ENCODE measurements around the gene SLC22A23.

SLC22A23 gene

DNA sequence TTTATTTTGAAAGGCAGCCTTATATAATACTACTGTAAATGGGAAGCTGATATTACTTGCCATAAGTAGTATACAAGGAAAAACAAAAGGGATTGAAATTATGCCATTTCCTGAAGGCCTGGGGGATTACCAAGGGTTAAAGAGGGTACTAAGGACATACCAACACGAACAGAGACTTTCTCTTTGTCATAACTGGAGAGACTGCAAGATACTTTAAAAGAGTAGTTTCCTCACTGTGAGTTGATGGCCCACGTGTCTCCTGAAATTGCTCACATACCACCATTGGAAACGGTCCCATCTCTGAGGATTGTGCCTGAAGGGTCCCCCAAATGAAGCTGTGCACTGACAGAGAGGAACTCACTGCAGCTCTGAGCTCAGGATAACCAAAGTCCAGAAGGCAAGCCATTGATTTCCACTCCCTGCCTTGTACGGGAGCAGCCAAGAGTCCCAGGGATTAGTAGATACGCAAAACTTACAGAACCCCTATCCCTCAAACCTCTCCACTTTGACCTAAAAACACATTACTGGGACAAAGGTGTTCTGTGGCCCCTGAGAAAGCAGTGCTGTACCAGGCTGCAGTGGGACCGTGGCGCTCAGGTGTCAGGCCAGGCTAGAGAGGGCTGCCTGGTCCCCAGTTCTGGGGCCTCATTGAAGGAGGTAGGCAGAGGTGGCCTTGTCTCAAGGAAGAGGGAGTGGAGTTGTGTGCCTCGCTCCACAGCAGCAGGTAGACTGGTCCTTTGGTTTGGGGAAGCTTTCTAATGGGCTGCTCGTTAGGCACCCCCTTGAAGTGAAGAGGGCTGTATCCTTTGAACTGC lies 182.9 kb downstream of the SLC22A23 start:
- DNase-seq: no peak

DNA sequence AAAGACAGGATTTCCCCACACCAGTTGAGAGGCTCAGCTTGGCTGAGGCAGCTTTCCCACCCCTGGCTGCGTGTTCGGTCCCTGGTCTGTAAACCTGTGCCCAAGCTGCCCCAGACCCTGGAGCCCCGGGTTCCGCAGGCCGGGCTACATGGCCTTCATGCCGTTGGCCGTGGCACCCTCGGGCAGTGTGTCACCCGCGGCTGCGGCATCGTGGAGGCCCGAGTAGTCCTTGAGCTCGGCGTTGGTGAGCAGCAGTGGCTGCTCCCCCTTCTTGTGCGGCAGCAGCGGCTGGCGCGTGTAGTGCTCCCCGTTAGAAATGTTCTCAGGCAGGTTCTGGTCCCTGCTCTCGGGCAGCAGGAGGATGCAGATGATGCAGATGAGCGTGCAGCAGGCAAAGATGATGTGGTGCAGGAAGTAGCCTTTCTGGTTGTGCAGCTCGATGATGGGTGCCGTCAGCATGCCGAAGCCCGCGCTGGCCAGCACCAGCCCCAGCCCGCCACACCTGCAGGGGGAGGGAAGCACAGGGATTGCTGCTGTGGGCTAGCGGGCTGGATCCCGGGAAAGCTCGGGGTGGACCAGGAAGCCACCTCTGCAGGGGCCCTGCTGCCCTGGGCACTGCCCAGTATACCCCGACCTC lies 183.8 kb downstream of the SLC22A23 start:
- no peak for DNase-seq

DNA sequence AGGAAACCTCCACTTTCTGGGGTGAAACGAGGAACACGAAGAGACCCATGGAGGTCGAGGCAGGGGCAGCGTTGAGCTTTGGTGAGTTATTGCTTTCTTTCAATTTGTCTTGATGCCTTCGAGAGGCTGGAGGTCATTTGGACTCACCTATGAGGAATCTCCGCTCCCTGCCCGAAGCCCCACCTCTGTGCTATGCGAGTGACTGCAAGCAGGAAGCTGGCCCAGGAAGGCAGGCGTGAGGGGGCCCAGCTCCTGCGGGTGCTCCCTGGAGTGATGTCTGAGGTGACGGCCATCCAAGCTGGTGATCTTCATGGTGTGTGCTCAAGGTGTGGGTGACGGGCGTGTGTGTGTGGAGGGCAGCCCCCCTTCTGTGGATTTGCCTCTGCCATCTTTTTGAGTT lies 185.1 kb downstream of the SLC22A23 start:
- no peak for DNase-seq

DNA sequence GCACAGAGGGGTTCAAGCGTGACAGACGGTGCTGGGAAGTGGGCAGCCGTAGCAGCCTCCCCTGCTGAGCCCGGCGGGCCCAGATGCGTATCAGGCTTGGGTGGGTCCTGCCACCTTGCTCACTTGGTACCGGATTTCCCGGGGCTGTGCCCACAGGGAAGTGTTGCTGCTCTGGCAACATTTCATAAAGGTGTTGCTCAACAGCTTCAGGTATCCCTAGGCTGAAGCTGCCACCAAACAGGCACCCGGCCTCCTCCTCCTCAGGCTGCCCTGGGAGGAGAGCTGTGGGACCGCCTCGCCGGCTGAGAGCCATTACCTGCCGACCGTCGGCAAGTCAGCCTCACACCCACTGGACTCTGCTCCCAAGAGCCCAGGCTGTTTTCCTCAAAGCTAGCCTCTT lies 186.6 kb downstream of the SLC22A23 start:
- no peak for DNase-seq

DNA sequence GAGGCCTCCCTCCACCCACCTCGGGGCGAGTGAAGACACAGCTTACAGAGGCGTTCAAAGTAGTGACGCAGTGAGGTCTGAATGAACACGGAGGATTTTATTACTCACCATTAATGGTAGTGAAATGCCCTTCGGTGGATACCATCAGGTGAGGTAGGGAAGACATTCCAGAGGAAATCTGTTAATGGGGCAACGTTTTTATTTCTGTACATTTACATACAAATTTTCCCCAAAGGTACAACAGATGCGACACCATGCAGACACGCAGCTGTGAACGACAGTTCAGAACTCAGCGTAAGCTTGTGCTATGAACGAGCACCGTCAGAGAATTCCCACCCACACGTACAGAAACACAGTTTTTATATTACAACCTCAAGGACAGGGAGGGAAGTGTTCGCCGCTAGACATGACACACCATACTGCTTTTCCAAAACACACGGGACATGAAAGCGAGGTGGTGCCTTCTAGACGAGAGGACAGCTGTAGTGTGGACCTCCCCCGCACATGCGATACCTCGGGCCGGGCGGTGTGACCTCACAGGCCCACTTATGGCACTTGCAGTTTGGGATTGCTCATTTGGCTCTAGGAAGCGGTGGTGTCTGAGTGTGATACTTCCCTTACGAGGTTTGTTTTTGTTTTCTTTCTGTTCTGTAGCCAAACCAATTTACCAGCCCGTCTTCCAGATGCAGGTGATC lies 187.4 kb downstream of the SLC22A23 start:
- peak in 9 of 58 donors; percentile 16 to 39 (median 28) for DNase-seq

DNA sequence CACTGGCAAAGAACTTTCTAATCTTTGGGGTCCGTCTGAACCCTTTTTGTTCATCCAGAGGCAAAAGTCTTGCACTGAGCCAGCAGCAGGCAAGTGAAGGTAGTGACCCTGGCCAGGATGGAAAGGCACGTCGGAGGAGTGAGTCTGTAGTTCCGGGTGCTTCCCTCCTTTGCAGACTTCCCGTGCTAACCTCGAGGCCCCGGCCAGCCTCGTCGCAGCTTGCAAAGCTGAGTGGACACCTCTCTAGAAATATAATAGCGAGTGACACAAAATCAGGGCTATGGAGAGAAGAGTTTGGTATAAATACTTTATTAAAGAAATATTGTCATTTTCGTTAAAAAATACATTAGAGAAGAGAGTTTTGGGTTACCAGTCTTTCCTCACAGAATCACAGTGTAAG lies 188.2 kb downstream of the SLC22A23 start:
- no peak for DNase-seq

DNA sequence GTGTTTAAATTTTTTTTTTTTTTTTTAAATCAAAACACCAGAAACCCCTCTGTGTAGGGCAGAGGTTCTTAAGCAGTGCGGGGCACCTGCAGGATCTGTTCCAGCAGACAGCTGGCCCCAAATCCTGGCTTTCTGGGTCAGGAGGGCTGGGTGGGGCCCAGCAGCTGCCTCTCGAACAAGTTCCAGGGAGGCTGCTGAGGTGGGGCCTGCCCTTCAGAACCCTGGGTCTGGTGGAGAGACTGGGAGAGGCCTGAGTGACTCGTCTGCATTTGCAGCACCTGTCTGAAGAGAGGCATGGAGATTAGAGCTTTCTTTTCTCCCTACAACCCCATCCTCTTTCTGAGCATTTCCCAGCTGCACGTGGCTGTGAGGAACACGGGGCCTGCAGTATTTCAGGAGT lies 189.7 kb downstream of the SLC22A23 start:
- no peak for DNase-seq

DNA sequence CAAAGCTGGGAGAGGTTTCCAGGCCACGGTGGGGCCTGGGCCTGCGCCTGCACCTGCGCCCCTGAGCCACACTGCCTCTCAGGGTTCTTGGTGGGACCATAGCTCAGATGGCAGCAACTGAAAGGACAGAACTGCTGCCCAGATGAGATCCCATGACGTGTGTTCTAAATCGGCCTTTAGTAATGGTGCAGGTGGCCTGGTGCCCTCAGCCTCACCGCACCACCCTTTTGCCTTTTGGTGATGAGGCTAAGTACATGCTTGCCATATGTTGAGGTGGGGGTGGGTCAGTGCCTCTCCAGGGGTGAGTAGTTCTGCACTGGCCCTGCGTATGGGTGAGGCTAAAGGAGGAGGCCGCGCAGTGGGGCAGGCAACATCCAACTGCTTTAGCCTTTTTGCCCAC lies 190.7 kb downstream of the SLC22A23 start:
- DNase-seq: no peak

DNA sequence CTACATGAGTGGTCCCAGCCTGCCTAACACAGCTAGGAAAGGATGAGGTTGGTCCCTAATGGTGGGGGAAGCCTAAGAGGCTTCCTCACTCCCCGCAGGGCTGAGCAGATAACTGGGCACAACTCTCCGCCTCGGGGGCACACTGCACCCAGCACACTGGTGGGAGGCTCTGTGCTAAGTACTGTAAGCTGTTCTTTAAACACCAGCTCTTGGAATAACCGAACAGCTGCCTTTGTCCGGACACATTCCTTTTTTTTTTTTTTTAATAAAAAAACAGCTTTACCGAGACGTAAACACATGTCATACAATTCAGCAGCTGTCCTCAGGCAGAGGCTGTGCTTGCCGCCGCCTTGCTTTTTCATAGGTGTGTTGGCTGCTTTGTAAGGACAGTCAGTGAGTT lies 191.2 kb downstream of the SLC22A23 start:
- DNase-seq: no peak

DNA sequence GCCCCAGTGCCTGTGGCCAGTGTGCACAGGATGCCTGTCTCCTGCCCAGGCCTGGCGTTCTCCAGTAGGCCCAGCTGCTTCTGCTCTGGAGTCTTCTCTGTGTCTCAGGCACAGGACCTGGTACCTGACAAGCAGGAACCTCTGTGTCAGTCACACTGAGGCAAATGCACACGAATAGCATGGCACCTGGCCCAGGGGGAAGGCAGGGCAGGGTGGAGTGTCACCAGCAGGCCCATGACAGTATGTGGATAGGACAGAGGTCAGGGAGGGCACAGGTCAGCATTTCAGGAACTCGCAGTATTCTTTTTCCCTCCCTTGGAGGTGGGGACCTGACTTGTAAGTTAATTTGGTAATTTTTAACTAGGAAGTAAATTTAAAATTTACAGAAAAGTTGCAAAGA lies 192.5 kb downstream of the SLC22A23 start:
- DNase-seq: no peak

DNA sequence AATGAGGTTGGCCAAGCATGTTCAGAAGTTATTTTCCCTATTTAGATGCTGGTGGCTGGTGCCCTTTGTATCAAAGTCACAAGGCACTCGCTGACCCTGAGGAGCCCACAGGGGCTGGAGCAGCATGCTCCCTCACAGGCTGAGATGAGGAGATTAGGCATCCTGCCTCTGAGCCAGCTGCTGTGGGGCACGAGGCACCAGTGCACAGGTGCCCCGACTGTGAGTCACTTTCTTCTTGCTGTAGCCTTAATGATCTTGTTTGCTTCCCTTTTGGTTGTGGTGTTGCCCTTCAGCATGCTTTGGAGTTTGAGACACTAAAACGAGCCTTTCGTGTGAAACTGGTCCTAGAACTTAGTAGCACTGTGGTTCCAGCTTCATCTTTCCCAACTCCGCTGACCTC lies 193.8 kb downstream of the SLC22A23 start:
- DNase-seq: no peak

DNA sequence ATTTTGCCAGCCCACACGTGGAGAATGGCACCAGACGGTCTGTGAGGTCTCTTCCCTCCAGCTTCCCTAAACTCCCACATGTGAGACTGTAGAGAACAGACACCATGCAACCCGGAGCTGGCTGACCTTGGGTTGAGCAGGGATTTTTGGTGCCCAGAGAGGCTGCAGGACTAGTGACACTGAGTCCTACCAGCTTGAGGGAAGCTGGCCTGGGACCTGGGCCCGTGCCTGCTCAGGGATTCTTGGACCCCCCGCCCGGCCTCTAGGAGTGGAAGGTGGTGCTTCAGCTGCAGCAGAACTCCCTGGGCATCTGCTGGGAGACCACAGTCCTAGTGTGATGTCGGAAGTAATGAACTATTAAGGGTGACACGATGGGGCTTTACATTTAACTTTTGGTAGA lies 194.9 kb downstream of the SLC22A23 start:
- DNase-seq: no peak

DNA sequence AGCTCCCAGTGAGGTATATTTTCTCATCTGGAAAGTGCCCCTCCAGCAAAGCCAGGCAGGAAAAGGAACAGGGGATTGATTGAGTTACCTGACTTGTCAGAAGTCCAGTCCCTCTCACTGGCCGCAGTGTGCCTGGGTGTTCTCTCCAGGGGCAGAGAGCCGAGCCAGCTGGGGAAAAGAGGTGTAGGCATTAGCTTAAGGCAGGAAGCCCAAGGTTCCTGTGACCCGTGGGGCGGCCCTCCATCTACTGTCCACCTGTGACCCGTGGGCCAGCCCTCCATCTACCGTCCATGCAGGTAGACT lies 195.4 kb downstream of the SLC22A23 start:
- DNase-seq: no peak

DNA sequence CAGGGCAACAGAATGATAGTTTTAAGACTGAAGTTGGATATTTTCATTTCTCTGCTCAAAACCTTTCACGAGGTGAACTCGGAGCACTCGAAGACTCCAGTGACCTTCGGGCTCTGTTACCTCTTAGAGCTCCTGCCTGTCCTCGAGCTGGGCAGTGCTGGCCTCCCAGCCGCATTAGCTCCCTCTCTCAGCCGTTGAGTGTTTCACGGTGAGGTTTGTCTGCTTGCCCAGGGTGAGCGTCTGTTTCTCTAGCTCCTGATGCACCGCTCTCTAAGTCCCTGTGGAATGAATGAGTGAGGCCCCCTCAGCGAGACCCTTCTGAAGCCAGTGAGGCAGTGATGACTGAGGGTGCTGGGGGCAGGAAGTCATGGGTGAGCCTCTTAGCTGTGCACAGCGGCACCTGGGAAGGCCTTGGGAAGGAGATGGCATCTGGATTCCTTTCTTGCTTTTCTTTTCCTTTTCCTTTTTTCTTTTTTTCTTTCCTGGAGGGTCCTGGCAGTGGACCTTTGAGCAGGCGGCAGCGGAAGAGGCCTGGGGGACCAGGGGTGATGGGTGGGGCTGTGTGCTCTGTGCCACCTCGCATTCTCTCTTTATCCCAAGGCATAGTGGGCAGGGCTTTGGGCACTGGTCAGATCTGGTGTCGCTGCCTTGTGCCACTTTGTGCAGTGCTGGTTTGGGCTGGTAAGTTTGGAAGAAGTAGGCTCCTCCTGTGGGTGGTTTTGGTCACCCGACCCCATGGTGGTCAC lies 195.9 kb downstream of the SLC22A23 start:
- no peak for DNase-seq

DNA sequence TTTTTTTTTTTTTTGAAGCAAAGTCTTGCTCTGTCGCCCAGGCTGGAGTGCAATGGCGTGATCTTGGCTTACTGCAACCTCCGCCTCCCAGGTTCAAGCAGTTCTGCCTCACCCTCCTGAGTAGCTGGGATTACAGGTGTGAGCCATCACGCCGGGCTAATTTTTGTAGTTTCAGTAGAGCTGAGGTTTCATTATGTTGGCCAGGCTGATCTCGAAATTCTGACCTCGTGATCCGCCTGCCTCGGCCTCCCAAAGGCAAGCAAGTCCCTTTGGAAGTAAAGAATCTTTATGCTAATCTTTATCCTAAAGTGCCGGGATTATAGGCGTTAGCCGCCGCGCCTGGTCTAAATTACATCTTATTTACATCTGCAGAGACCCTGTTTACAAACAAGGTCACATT lies 196.6 kb downstream of the SLC22A23 start:
- DNase-seq: no peak

DNA sequence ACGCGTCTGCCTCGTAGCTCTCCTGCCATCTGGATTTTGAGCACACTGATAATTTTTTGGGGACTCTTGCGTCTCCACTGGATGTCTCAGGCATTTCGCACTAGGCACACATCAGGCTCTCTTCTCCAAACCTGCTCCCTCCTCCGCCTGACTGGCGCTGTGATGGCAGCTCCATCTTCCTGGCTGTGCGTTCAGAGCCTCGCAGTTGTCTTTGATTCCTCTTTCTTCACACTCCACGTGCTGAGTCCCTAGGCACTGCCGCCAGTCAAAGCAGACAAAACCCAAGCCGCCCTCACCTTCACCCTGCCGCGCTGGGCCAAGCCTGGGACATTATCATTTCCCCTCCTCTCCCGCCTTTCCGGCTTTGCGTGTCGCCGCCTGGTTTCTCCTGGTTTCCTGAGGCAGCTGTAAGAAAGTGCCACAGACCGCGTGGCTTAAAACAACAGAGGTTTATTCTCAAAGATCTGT lies 197.3 kb downstream of the SLC22A23 start:
- DNase-seq: peak in 24 of 58 donors; percentile 30 to 74 (median 44)

DNA sequence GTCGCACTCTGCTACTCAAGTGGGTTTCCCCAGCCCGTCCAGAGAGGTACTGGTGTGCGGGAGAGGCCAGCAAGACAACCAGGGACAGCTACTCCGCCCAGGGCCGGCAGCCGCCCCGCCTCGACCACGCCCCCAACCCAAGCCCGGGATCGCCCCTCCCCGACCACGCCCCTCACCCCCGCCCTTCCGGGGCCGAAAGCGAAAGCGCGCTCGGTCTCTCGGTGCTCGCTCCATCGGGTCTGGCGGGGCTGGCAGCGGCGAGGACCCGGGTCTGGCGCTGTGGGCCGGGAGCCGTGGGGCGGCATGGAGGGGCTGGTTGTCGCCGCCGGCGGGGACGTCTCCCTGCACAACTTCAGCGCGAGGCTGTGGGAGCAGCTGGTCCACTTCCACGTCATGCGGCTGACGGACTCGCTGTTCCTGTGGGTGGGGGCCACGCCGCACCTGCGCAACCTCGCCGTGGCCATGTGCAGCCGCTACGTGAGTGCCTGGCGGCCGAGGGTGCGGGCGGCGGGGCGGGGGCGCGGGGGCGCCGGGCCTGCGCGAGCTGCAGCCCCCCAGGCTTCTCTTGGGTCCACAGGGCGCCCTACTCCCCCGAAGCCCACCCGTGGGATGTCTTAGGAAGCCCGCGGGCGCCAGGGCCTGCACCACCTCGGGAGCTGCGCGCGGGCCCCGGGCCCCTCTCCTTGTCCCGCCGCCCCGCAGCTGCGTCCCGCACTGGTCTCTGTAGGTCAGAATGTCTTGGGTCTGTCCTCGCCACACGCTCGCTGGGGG lies 197.9 kb downstream of the SLC22A23 start, which contains the start of gene PSMG4:
Gene PSMG4 (plus strand): TSS at position 228 of the 771 bp plus-strand sequence. CDS start 76 bp downstream, at position 304.
- peak; percentile 25 to 95 (median 89) for DNase-seq

DNA sequence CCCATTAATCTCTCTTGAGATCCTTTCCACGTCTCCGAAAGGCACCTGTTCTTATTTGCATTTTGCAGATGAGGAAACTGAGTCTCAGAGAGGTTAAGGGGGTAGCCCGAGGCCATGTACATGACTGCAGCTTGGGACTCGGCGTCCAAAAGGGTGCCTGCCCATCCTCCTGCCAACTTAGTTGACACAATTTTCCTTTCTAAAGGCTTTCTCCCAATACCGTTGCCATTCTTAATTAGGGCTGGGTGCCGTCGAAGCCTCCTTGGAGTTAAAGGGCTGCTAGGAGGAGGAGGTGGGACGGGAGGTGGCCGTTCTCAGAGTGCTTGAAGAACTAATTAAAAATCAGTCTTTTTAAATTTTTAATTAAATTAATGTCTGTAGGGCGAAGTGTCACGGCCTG lies 198.6 kb downstream of the SLC22A23 start:
- no peak for DNase-seq

DNA sequence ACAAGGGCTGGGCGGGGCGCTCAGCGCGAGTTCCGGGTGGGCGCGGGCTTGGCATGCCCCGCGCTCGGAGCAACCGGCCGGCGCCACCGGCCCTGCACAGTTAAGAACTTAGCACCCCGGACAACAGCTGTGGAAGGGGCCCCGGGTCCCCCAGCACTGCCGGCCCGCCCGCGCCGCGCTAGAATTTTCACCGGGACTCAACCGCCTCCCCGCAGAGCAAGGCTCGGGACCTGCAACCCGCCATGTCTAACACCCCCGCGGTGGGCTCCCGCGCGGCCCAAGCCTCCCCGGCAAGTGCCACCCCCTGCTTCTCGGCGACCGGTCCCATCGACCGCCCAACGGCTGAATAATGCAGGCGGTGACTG lies 203.3 kb downstream of the SLC22A23 start:
- no peak for DNase-seq

DNA sequence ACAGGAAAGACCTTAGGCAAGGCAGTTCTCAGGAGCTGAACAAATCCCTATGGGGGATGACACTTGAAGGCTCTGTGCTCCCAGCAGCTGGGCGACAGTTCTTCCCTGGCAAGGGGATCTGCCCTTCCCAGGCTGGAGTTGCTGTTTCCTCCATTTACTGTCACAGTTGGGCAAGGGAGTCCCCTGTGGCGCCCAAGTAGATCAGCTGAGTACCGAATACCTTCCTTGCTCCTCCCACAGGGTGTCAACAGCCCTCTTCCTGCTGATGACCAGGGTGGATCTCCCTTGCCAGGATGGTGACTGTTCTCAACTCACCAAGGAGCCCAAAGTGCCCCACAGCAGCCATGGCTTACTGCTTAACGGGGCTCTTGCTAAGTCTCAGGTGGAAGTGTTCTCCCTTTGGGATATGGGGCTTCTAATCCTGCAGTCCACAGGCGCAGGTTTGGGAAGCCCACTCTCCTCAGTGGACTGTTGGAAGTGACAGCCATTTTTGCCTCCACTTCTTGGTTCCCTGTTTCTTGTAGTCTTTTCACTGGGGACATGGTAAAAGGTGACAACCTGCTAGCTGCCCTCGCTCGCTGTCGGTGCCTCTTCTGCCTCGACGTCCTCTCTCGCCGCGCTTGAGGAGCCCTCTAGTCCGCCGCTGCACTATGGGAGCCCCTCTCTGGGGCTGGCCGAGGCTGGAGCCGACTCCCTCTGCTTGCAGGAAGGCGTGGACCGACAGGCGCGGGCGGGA lies 203.8 kb downstream of the SLC22A23 start:
- no peak for DNase-seq

All from anterior cingulate cortex (tissue), 58 donors.